Measurements from ENCODE around the gene C1QL1.

- TF ChIP-seq CTCF (IDR thresholded peaks at IDR 0.05): no peak
- TF ChIP-seq POLR2A (IDR thresholded peaks at IDR 0.05): no peak
Observed at GRCh38 chr17:44935116-44935515, 33.0 kb downstream of the C1QL1 start.

Measured in testis (tissue), 2 donors.